GM23338 (cell line): Measurements from ENCODE around the gene PRSS48. TPM values are rescaled to one million over a fixed set of nuclear protein-coding genes. Genes with fewer than 3 reads are reported as not detected.

Experiments
- ATAC-seq: fragments of 200-7000 bp; cut with Tn5 transposase; 3 replicates; pipeline ENCODE4 v1.9.1; 2020
- DNase-seq: peaks from one replicate; pipeline ENCODE4 v3.0.0-alpha.2; 2015; ENCODE audit warnings: low spot score
- H2AFZ ChIP-seq: fragments of 200-600 bp; sonication (generic); 2 replicates; pipeline ENCODE4 v1.8.0; 2016; ENCODE audit warnings: antibody characterized with exemption, mild to moderate bottlenecking, moderate library complexity
- H3F3A ChIP-seq: fragments of 200-600 bp; sonication (generic); replicated peaks from 2 replicates; pipeline ENCODE4 v1.8.0; 2017; ENCODE audit warnings: antibody characterized with exemption, mixed run types, low read depth
- H3K27ac ChIP-seq: fragments of 200-600 bp; sonication (generic); 2 replicates; pipeline ENCODE4 v1.6.1; 2016; ENCODE audit warnings: low read depth
- H3K27me3 ChIP-seq: fragments of 200-600 bp; sonication (generic); 2 replicates; pipeline ENCODE4 v1.8.0; 2016; ENCODE audit warnings: mild to moderate bottlenecking, mixed run types, moderate library complexity; ENCODE audit not compliant: insufficient read depth
- H3K36me3 ChIP-seq: fragments of 200-600 bp; sonication (generic); 2 replicates; pipeline ENCODE4 v1.8.0; 2016; ENCODE audit warnings: mild to moderate bottlenecking; ENCODE audit not compliant: insufficient read depth
- H3K4me1 ChIP-seq: fragments of 200-600 bp; sonication (generic); 2 replicates; pipeline ENCODE4 v1.8.0; 2016; ENCODE audit warnings: mild to moderate bottlenecking, moderate library complexity; ENCODE audit not compliant: insufficient read depth
- H3K4me2 ChIP-seq: fragments of 200-600 bp; sonication (generic); 2 replicates; pipeline ENCODE4 v1.7.1; 2017; ENCODE audit warnings: mixed run types
- H3K4me3 ChIP-seq: fragments of 200-600 bp; sonication (generic); 2 replicates; pipeline ENCODE4 v1.6.1; 2016; ENCODE audit warnings: mixed run types
- H3K79me2 ChIP-seq: fragments of 200-600 bp; sonication (generic); replicated peaks from 2 replicates; pipeline ENCODE4 v1.8.0; 2017; ENCODE audit warnings: mild to moderate bottlenecking; ENCODE audit not compliant: insufficient read depth
- H3K9me2 ChIP-seq: fragments of 200-600 bp; sonication (generic); 2 replicates; pipeline ENCODE4 v1.8.0; 2017; ENCODE audit not compliant: insufficient read depth
- H4K20me1 ChIP-seq: fragments of 200-600 bp; sonication (generic); replicated peaks from 2 replicates; pipeline ENCODE4 v1.8.0; 2017; ENCODE audit warnings: mild to moderate bottlenecking; ENCODE audit not compliant: insufficient read depth
- H3K27ac Mint-ChIP-seq: 2 replicates; pipeline ENCODE4 v1.8.0; 2020; ENCODE audit warnings: inconsistent platforms, mild to moderate bottlenecking, moderate library complexity, mixed read lengths
- H3K27me3 Mint-ChIP-seq: 3 replicates; pipeline ENCODE4 v1.8.0; 2022; ENCODE audit warnings: low read depth, mild to moderate bottlenecking, moderate library complexity, mixed read lengths, inconsistent platforms; ENCODE audit not compliant: insufficient read depth, poor library complexity
- H3K36me3 Mint-ChIP-seq: 3 replicates; pipeline ENCODE4 v1.8.0; 2021; ENCODE audit warnings: low read depth, mild to moderate bottlenecking, inconsistent platforms, moderate library complexity, mixed read lengths
- H3K4me1 Mint-ChIP-seq: 3 replicates; pipeline ENCODE4 v1.8.0; 2020; ENCODE audit warnings: mild to moderate bottlenecking, inconsistent platforms, mixed read lengths
- H3K4me3 Mint-ChIP-seq: 3 replicates; pipeline ENCODE4 v1.8.0; 2021; ENCODE audit warnings: moderate library complexity, mild to moderate bottlenecking, inconsistent platforms, mixed read lengths
- H3K9me3 Mint-ChIP-seq: 3 replicates; pipeline ENCODE4 v1.8.0; 2020; ENCODE audit warnings: moderate library complexity, mild to moderate bottlenecking, inconsistent platforms, mixed read lengths
- EZH2 ChIP-seq: fragments of 200-600 bp; sonication (generic); IDR thresholded peaks from one replicate; pipeline ENCODE4 v1.8.0; 2017; ENCODE audit warnings: antibody characterized with exemption, mild to moderate bottlenecking, low read depth; ENCODE audit not compliant: unreplicated experiment
- JUNB ChIP-seq: IDR thresholded peaks from one replicate; pipeline ENCODE4 v1.6.1; 2016; ENCODE audit warnings: antibody characterized with exemption; ENCODE audit not compliant: unreplicated experiment
- NANOG ChIP-seq: IDR thresholded peaks from 2 replicates; pipeline ENCODE4 v1.6.1; 2016; ENCODE audit warnings: antibody characterized with exemption, borderline replicate concordance
- ZNF114 ChIP-seq: fragments of 250-450 bp; sonication (Bioruptor Pico); IDR thresholded peaks from 2 replicates; pipeline ENCODE4 v1.5.0; 2020; ENCODE audit warnings: mild to moderate bottlenecking, moderate library complexity
- polyA plus RNA-seq: library from polyadenylated mRNA; unstranded; fragments of >200 nt; fragmentation: Nextera tagmentation; extraction: Ambion mirVana; gene quantifications from 2 replicates; pipeline ENCODE4 v1.2.1, GENCODE V29; 2016
- total RNA-seq: library from RNA; depleted of rRNA; stranded (reverse); fragments of >200 nt; shearing (Covaris generic); gene quantifications from 2 replicates; pipeline ENCODE4 v1.2.3, GENCODE V29; 2014
- TF ChIP-seq, protein P1 (sequence below): fragments of 250-450 bp; sonication (Bioruptor Pico); IDR thresholded peaks from 2 replicates; pipeline ENCODE4 v1.5.0; 2020; ENCODE audit warnings: mild to moderate bottlenecking, moderate library complexity
- TF ChIP-seq, protein P2 (sequence below), 2 experiments: fragments of 200-600 bp in 1 of 2; sonication (generic) in 1 of 2; conservative IDR thresholded peaks; 2 replicates each; pipeline versions ENCODE4 v1.5.1 to v1.6.1; 2016 to 2017; ENCODE audit warnings: antibody characterized with exemption in 2 of 2, low read depth in 2 of 2, mild to moderate bottlenecking in 2 of 2, moderate library complexity in 1 of 2
- TF ChIP-seq, protein P3 (sequence below): IDR thresholded peaks from 2 replicates; pipeline ENCODE4 v1.6.1; 2016; ENCODE audit warnings: antibody characterized with exemption

Gene PRSS48
- total and polyA plus RNA-seq, 2 experiments from 2014 or later = 0.36 TPM; not detected in 1

DNA sequence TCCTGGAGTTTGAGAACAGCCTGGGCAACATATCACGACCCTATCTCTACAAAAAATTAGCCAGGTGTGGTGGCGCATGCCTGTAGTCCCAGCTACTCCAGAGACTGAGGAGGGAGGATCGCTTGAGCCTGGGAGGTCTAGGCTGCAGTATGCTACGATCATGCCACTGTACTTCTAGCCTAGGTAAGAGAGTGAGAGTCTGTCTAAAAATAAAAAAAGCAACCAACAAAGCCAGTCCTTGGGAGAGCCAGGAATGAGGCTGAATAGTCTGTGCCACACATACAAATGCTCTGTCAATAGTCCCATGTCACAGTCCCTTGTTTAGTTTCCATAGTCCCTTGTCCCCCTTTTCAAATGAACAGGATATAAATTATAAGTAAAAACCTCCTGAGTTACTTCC is 19.3 kb upstream of the PRSS48 start (continued):
- TF ChIP-seq, protein P1, sequence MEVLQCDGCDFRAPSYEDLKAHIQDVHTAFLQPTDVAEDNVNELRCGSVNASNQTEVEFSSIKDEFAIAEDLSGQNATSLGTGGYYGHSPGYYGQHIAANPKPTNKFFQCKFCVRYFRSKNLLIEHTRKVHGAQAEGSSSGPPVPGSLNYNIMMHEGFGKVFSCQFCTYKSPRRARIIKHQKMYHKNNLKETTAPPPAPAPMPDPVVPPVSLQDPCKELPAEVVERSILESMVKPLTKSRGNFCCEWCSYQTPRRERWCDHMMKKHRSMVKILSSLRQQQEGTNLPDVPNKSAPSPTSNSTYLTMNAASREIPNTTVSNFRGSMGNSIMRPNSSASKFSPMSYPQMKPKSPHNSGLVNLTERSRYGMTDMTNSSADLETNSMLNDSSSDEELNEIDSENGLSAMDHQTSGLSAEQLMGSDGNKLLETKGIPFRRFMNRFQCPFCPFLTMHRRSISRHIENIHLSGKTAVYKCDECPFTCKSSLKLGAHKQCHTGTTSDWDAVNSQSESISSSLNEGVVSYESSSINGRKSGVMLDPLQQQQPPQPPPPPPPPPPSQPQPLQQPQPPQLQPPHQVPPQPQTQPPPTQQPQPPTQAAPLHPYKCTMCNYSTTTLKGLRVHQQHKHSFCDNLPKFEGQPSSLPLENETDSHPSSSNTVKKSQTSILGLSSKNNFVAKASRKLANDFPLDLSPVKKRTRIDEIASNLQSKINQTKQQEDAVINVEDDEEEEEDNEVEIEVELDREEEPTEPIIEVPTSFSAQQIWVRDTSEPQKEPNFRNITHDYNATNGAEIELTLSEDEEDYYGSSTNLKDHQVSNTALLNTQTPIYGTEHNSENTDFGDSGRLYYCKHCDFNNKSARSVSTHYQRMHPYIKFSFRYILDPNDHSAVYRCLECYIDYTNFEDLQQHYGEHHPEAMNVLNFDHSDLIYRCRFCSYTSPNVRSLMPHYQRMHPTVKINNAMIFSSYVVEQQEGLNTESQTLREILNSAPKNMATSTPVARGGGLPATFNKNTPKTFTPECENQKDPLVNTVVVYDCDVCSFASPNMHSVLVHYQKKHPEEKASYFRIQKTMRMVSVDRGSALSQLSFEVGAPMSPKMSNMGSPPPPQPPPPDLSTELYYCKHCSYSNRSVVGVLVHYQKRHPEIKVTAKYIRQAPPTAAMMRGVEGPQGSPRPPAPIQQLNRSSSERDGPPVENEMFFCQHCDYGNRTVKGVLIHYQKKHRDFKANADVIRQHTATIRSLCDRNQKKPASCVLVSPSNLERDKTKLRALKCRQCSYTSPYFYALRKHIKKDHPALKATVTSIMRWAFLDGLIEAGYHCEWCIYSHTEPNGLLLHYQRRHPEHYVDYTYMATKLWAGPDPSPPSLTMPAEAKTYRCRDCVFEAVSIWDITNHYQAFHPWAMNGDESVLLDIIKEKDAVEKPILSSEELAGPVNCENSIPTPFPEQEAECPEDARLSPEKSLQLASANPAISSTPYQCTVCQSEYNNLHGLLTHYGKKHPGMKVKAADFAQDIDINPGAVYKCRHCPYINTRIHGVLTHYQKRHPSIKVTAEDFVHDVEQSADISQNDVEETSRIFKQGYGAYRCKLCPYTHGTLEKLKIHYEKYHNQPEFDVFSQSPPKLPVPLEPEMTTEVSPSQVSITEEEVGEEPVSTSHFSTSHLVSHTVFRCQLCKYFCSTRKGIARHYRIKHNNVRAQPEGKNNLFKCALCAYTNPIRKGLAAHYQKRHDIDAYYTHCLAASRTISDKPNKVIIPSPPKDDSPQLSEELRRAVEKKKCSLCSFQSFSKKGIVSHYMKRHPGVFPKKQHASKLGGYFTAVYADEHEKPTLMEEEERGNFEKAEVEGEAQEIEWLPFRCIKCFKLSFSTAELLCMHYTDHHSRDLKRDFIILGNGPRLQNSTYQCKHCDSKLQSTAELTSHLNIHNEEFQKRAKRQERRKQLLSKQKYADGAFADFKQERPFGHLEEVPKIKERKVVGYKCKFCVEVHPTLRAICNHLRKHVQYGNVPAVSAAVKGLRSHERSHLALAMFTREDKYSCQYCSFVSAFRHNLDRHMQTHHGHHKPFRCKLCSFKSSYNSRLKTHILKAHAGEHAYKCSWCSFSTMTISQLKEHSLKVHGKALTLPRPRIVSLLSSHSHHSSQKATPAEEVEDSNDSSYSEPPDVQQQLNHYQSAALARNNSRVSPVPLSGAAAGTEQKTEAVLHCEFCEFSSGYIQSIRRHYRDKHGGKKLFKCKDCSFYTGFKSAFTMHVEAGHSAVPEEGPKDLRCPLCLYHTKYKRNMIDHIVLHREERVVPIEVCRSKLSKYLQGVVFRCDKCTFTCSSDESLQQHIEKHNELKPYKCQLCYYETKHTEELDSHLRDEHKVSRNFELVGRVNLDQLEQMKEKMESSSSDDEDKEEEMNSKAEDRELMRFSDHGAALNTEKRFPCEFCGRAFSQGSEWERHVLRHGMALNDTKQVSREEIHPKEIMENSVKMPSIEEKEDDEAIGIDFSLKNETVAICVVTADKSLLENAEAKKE = no peak
- TF ChIP-seq JUNB (no peak), ZNF114 (CRISPR knock-in tag) (no peak), EZH2 (no peak)
- TF ChIP-seq, protein P2, sequence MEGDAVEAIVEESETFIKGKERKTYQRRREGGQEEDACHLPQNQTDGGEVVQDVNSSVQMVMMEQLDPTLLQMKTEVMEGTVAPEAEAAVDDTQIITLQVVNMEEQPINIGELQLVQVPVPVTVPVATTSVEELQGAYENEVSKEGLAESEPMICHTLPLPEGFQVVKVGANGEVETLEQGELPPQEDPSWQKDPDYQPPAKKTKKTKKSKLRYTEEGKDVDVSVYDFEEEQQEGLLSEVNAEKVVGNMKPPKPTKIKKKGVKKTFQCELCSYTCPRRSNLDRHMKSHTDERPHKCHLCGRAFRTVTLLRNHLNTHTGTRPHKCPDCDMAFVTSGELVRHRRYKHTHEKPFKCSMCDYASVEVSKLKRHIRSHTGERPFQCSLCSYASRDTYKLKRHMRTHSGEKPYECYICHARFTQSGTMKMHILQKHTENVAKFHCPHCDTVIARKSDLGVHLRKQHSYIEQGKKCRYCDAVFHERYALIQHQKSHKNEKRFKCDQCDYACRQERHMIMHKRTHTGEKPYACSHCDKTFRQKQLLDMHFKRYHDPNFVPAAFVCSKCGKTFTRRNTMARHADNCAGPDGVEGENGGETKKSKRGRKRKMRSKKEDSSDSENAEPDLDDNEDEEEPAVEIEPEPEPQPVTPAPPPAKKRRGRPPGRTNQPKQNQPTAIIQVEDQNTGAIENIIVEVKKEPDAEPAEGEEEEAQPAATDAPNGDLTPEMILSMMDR (conservative IDR thresholded peaks at IDR 0.05; ENCODE audit: low read depth in 2 of 2) = no peak
- TF ChIP-seq, protein P3, sequence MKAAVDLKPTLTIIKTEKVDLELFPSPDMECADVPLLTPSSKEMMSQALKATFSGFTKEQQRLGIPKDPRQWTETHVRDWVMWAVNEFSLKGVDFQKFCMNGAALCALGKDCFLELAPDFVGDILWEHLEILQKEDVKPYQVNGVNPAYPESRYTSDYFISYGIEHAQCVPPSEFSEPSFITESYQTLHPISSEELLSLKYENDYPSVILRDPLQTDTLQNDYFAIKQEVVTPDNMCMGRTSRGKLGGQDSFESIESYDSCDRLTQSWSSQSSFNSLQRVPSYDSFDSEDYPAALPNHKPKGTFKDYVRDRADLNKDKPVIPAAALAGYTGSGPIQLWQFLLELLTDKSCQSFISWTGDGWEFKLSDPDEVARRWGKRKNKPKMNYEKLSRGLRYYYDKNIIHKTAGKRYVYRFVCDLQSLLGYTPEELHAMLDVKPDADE = no peak

DNA sequence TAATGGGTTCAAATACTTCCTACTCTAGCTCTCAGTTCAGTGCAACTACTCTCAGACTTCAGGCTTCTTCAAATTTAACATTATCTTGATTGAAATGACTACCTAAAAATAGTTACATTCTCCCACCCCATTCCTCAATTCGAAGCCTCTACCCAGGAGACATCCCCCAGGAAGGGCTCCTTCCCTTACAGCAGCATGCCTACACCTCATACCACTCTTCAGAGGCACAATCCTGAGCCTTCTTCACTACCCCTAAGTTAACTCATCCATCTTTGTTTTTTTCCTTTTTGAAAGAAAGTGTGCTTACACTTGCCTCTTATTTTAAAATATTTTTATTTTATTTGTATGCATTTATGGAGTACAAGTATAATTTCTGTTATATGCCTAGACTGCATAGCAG is 17.2 kb upstream of the PRSS48 start:
- Histone ChIP-seq H3K4me2 (no peak overlapping the region), H3K4me1 (no peaks in the 10 kb centered on the region), H4K20me1 (no peaks in the 10 kb centered on the region; the same call in 1 of the 2 replicates), H3K36me3 (no peaks in the 10 kb centered on the region), H3F3A (no peaks in the 10 kb centered on the region), H3K9me2 (no peaks in the 10 kb centered on the region), H2AFZ (no peak overlapping the region), H3K4me3 (no peak overlapping the region), H3K27ac (no peak overlapping the region), H3K79me2 (peaks cover 69% of the 10 kb centered on the region), H3K27me3 (no peaks in the 10 kb centered on the region)
- peaks cover 4% of the 10 kb centered on the region; the same call in 1 of the 3 replicates for H3K4me1 Mint-ChIP-seq
- H3K4me3 Mint-ChIP-seq = no peak overlapping the region
- peaks cover 40% of the 10 kb centered on the region for H3K36me3 Mint-ChIP-seq
- TF ChIP-seq EZH2 (no peak), NANOG (no peak)
- H3K27ac Mint-ChIP-seq = no peak overlapping the region
- ATAC-seq (no peak), DNase-seq (no peak)
- H3K27me3 Mint-ChIP-seq = peaks cover 1% of the 10 kb centered on the region
- H3K9me3 Mint-ChIP-seq = peaks cover 6% of the 10 kb centered on the region; the same call in 2 of the 3 replicates
